Activated gamma-delta T cell treated with anti-CD3 and anti-CD28 coated beads, Interleukin-2, amount 50 U/mL, for 16 hours (primary cell): ENCODE measurements around the gene NR2F1-AS1.

Experiments
- DNase-seq: peaks from one replicate; pipeline ENCODE4 v3.0.0-alpha.2; 2020; ENCODE audit warnings: low read depth

NR2F1-AS1 gene

GRCh38 chr5:93589152-93589828 lies 8.3 kb upstream of the NR2F1-AS1 start:
- no peak for DNase-seq

- no peak for DNase-seq
Measured at GRCh38 chr5:93588352-93589151, 7.5 kb upstream of the NR2F1-AS1 start.

- no peak for DNase-seq
Measured at GRCh38 chr5:93587597-93588351, 6.8 kb upstream of the NR2F1-AS1 start.

- no peak for DNase-seq
Measured at GRCh38 chr5:93586736-93587596, 5.9 kb upstream of the NR2F1-AS1 start.

- no peak for DNase-seq
Measured at GRCh38 chr5:93585767-93586385, 4.9 kb upstream of the NR2F1-AS1 start.

- no peak for DNase-seq
Measured at GRCh38 chr5:93585041-93585766, 4.2 kb upstream of the NR2F1-AS1 start.

- DNase-seq = no peak
Measured at GRCh38 chr5:93584596-93585040, 3.6 kb upstream of the NR2F1-AS1 start.

- DNase-seq = no peak
Measured at GRCh38 chr5:93583768-93584595, 3.0 kb upstream of the NR2F1-AS1 start.

- DNase-seq = no peak
Measured at GRCh38 chr5:93583439-93583767, 2.4 kb upstream of the NR2F1-AS1 start.

GRCh38 chr5:93582677-93583438 lies 1.8 kb upstream of the NR2F1-AS1 start, which contains the start of gene NR2F1:
Gene NR2F1, plus strand, starts transcription at chr5:93583222. Its CDS starts 1,802 bp downstream, at chr5:93585024.
- no peak for DNase-seq

- DNase-seq = no peak
Measured at GRCh38 chr5:93582167-93582462, 1.1 kb upstream of the NR2F1-AS1 start.

GRCh38 chr5:93580063-93580926 lies 724 bp downstream of the NR2F1-AS1 start:
- no peak for DNase-seq

- no peak for DNase-seq
Measured at GRCh38 chr5:93579692-93580062, 1.3 kb downstream of the NR2F1-AS1 start.

- DNase-seq = no peak
Measured at GRCh38 chr5:93578813-93579691, 2.0 kb downstream of the NR2F1-AS1 start.

- DNase-seq = no peak
Measured at GRCh38 chr5:93577854-93578812, 2.9 kb downstream of the NR2F1-AS1 start.
